ENCODE measurements around the gene C19orf38. TPM values are rescaled to one million over a fixed set of nuclear protein-coding genes. Genes with fewer than 3 reads are reported as not detected.

Gene C19orf38
- total and polyA plus RNA-seq, 2 donors (not counting 3 experiments of a cell fraction or from before 2014, with no cell fraction given), result not detected

GRCh38 chr19:10830370-10830769 lies 17.8 kb upstream of the C19orf38 start:
- H3K9ac ChIP-seq (replicated peaks; ENCODE audit: extremely low read depth, insufficient read depth, low read length), result no peak overlapping the region
- POLR2A ChIA-PET, result no interaction called here

More at GRCh38 chr19:10830370-10830769, 17.8 kb upstream of the C19orf38 start:
- BruUV-seq (replicated peaks), result no TSS peak
- no peak for TF ChIP-seq CTCF (IDR thresholded peaks at IDR 0.05; ENCODE audit: extremely low read depth in 1 of 2, insufficient read depth in 1 of 2, low read depth in 1 of 2, low read length in 2 of 2)
- no peak for TF ChIP-seq GATA2 (IDR thresholded peaks at IDR 0.05; ENCODE audit: insufficient read depth, insufficient read length, low read depth, low read length)
- TF ChIP-seq JUN (IDR thresholded peaks at IDR 0.05; ENCODE audit: borderline replicate concordance, insufficient read depth, insufficient read length, low read depth), result no peak
- no peak for TF ChIP-seq EZH2 (IDR thresholded peaks at IDR 0.05; ENCODE audit: borderline replicate concordance, low read depth, low read length, severe bottlenecking)
- no peak for TF ChIP-seq MYC (IDR thresholded peaks at IDR 0.05; ENCODE audit: low read depth, low read length)
- TF ChIP-seq MAX (IDR thresholded peaks at IDR 0.05; ENCODE audit: insufficient read depth, insufficient read length), result no peak
- TF ChIP-seq FOS (IDR thresholded peaks at IDR 0.05; ENCODE audit: borderline replicate concordance, insufficient read depth, low read length), result no peak
- no peak for TF ChIP-seq POLR2AphosphoS5 (IDR thresholded peaks at IDR 0.05; ENCODE audit: insufficient read depth, low read depth, low read length)
- Histone ChIP-seq H3K27ac (ENCODE audit: insufficient read depth, low read depth, low read length) (no peak overlapping the region), H3K4me1 (ENCODE audit: control insufficient read depth, extremely low read depth, insufficient read depth, low read length) (no peaks in the 10 kb centered on the region), H3K9me1 (replicated peaks; ENCODE audit: control insufficient read depth, extremely low read depth, insufficient read depth, low read length) (no peaks in the 10 kb centered on the region), H3K79me2 (ENCODE audit: control insufficient read depth, insufficient read depth, low read length) (no peaks in the 10 kb centered on the region), H3K4me2 (ENCODE audit: insufficient read depth, low read length) (no peak overlapping the region), H3K36me3 (ENCODE audit: control insufficient read depth in 2 of 2, extremely low read depth in 1 of 2, insufficient read depth in 2 of 2, low read length in 2 of 2) (peaks cover 5 to 40% of the 10 kb centered on the region in 2 experiments), H4K20me1 (replicated peaks; ENCODE audit: control insufficient read depth, extremely low read depth, insufficient read depth, low read length) (no peaks in the 10 kb centered on the region), H3K4me3 (replicated peaks in 1 of 3; ENCODE audit: insufficient read depth in 1 of 3, low read depth in 1 of 3, low read length in 3 of 3) (no peak overlapping the region), H3K9me3 (replicated peaks; ENCODE audit: control insufficient read depth, insufficient read depth, low read length) (no peaks in the 10 kb centered on the region), H3K27me3 (ENCODE audit: control insufficient read depth in 2 of 2, insufficient read depth in 2 of 2, low read length in 2 of 2) (no peaks in the 10 kb centered on the region), H2AFZ (ENCODE audit: low read depth, low read length) (no peak overlapping the region)
- DNase-seq (ENCODE audit: low read depth, low spot score) (no peak), FAIRE-seq (no peak)
- dilution Hi-C loops (cut with MboI; ENCODE audit: extremely low pct_ligation_motif_present, low sequenced_read_pairs), result no loop called here
- intact Hi-C loops (cut with micrococcal nuclease), result no loop called here
- CTCF ChIA-PET, result interaction anchor here (1.4 to 2.6 kb wide), 3 partner anchors 10 to 113 kb away, joined by 4 to 12 read pairs (median 11); partner anchors contain the start of gene DNM2

All from endothelial cell of umbilical vein (primary cell).